Astrocyte (in vitro differentiated cells and primary cell): ENCODE results near the gene RLBP1.

ENCODE experiments used
- EZH2 ChIP-seq: IDR thresholded peaks from 2 replicates; pipeline ENCODE4 v1.6.1; 2012; ENCODE audit warnings: mild to moderate bottlenecking, low read length, inconsistent platforms; ENCODE audit not compliant: insufficient read depth
- TF ChIP-seq, protein P1 (sequence below): IDR thresholded peaks from 2 replicates; pipeline ENCODE4 v1.5.1; 2011; ENCODE audit warnings: low read depth, mild to moderate bottlenecking, inconsistent platforms, low read length, moderate library complexity; ENCODE audit not compliant: insufficient read depth

GRCh38 chr15:89198934-89199333 lies 22.4 kb downstream of the RLBP1 start:
- TF ChIP-seq, protein P1, sequence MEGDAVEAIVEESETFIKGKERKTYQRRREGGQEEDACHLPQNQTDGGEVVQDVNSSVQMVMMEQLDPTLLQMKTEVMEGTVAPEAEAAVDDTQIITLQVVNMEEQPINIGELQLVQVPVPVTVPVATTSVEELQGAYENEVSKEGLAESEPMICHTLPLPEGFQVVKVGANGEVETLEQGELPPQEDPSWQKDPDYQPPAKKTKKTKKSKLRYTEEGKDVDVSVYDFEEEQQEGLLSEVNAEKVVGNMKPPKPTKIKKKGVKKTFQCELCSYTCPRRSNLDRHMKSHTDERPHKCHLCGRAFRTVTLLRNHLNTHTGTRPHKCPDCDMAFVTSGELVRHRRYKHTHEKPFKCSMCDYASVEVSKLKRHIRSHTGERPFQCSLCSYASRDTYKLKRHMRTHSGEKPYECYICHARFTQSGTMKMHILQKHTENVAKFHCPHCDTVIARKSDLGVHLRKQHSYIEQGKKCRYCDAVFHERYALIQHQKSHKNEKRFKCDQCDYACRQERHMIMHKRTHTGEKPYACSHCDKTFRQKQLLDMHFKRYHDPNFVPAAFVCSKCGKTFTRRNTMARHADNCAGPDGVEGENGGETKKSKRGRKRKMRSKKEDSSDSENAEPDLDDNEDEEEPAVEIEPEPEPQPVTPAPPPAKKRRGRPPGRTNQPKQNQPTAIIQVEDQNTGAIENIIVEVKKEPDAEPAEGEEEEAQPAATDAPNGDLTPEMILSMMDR: no peak
- no peak for TF ChIP-seq EZH2
